Stimulated activated CD8-positive, alpha-beta memory T cell treated with anti-CD3 and anti-CD28 coated beads, Interleukin-4, amount 100 ng/mL, for 4 hours (primary cell): ENCODE measurements around the gene CKM.
"Not testable (repeated sequence)": the region's sequence is repeated elsewhere in the genome, so short reads cannot be mapped to it uniquely, and the experiment has no call there.

Experiments used
- DNase-seq, 2 donors: peaks; one replicate each; pipeline ENCODE4 v3.0.0-alpha.2; 2020; ENCODE audit warnings: low read depth in 2 of 2, low spot score in 1 of 2

Gene CKM

DNA sequence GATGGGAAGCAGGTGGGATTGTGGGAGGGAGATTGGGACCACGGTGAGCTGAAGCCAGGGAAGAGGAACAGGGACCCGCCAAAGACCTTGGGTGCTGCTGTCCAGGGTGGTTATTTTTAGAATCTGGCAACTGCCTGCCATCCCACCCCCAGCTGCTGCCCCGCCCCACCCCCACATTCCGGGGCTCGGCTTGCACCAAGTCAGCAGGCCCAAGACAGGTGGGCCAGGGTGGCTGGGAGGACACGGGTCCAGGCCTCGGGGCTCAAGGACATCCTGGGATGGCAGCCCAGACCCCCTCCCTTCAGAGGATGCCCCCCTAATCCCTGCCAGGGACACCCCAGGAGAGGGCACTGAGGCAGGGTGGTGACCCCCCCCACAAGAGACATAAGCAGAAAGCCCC lies 827 bp downstream of the CKM start:
- DNase-seq, result no peak

DNA sequence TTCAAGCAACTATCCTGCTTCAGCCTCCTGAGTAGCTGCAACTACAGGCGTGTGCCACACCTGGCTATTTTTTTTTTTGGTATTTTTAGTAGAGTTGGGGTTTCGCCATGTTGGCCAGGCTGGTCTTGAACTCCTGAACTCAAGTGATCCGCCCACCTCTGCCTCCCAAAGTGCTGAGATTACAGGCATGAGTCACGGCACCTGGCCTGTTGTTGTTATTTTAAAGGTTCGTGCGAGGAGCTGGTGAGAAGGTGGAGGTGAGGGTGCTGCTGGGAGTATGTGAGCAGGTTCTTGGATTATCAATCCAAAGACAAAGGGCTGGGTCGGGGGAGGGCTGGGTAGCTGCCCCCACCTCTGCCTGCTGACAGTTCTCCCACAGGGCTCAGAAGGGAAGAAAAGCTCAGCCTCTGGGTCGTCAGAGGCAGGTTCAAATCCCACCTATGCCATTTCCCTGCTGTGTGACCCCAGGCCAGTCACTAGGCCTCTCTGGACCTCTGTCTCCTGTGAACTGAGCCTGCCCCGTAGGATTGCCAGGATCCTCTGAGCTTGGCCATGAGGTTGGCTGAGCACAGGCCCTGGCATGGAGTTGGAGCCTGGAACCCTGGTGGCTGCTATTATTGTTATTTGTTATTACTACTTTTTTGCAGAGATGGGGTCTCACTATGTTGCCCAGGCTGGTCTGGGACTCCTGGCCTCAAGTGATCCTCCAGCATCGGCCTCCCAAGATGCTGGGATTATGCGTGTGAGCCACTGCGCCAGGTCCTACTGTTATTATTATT lies 1.5 kb downstream of the CKM start:
- DNase-seq, result no peak

DNA sequence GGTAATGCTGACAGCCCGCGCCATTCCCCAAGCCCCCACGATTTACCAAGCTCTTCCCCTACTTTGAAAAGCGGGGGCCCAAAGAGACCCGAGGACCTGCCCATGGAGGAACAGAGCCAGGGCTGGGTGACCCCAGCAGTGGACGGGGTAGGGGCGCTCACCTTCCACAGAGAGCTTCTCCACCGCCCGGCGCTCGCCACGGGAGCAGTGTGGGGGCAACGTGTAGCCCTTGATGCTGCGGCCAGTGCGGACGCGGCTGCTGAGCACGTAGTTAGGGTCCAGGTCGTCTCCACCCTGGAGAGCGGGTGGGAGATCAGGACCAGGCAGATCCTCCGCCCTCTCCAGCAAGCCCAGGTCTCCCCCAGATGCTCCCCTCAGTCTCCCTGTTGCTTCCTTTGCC lies 7.4 kb downstream of the CKM start:
- DNase-seq, result no peak

DNA sequence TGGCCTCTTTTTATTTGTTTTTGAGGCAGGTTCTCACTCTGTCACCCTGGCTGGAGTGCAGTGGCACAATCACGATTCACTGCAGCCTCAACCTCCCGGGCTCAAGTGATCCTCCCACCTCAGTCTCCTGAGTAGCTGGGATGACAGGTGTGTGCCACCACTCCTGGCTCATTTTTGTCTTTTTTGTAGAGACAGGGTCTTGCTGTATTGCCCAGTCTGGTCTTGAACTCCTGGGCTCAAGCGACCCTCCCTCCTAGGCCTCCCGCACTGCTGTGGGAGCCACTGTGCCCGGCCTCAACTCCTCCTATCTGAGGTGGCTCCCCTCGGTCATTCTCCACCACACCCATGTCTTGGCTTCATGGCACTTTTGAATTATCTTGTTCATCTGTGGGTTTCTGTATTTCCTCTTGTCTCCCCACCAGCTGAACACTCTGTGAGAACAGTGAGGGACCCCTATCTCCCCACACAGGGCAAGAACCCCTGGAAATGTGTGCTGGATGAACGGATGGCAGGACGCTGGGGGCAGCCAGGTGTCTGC lies 7.9 kb downstream of the CKM start:
- no peak for DNase-seq

GRCh38 chr19:45312285-45312684 lies 10.4 kb downstream of the CKM start:
- not testable (repeated sequence) for DNase-seq

DNA sequence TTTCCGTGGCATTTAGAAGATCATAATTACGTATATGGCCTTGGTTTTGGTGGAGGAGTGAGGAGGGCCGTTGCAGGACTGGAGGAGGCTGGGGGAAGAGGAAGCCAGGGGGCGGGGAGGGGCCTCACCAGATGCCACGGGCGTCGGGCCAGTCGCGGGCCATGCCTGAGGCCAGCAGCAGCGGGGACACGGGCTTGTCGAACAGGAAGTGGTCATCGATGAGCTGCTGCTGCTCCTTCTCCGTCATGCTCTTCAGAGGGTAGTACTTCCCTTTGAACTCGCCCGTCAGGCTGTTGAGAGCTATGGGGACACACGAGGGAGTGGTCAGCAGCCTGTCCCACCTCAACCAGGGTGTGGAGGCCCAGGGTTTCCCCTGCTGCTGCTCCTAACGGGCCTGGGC lies 11.1 kb downstream of the CKM start:
- no peak for DNase-seq

DNA sequence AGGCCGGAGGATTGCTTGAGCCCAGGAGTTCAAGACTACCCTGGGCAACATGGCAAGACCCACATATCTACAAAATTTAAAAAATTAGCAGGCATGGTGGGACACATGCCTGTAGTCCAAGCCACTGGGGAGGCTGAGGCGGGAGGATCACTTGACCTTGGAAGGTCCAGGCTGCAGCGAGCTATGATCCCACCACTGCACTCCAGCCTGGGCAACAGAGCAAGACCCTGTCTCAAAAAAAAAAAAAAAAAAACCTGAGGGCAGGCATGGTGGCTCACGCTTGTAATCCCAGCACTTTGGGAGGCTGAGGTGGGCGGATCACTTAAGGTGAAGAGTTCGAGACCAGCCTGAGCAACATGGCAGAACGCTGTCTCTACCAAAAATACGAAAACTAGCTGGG lies 13.4 kb downstream of the CKM start:
- DNase-seq, result not testable (repeated sequence)

DNA sequence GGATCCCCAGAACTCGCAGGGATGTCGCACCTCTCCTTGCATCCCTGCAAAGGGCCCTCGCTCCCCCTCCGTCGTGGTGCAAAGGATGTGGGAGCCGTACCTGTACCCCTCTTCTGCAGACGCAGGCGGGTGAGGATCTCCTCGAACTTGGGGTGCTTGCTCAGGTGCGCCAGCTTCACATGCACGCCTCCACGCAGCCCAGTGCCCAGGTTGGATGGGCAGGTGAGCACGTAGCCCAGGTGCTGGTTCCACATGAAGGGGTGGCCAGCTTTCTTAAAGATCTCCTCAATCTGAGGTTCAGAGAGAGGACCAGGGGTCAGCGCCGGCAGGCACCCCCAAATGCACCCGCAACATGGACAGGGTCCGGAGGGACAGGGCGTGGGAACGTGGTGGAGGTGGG lies 15.3 kb downstream of the CKM start:
- no peak for DNase-seq

DNA sequence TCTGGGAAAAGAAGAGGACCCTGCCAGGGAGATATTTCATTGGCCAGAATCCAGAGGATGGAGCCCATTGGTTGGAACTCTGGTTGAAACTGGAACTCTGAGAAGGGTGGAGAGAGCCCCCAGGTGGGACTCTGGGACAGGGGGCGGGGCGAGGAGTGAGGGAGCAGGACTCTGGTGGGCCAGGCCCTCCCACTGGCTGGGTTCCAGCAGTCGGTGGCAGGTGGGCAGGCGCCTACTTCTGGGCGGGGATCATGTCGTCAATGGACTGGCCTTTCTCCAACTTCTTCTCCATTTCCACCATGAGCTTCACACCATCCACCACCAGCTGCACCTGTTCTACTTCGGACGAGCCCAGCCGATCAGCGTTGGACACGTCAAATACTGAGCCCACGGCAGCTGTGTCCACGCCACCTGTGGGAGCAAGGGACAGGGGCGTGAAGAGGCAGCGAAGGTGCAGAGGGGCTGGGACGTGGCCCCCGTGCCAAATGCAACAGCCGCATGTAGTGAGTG lies 16.1 kb downstream of the CKM start:
- DNase-seq, result no peak

GRCh38 chr19:45306040-45306439 lies 16.6 kb downstream of the CKM start:
- no peak for DNase-seq

DNA sequence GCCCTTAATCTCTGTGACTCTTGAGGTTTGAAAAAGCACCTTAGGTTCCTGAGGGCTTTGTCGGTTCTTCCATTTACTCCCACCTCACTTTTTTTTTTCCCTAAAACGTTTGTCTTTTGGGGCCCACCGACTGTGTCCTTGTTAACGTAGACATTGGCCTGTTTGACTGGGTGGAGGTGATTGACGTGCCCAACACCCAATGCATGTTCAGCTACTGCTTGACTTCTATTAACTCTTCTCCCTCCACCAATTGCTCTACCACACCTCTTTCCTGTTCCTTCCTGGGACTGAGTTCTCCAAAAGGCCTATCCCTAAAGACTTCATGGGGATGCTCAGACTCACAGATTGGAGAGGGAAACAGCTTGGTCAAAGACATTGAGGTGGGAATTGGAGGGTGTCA lies 17.3 kb downstream of the CKM start:
- DNase-seq, result no peak

GRCh38 chr19:45305007-45305406 lies 17.7 kb downstream of the CKM start:
- no peak for DNase-seq

- DNase-seq, result no peak
Observed at GRCh38 chr19:45304141-45304926, 18.3 kb downstream of the CKM start.

DNA sequence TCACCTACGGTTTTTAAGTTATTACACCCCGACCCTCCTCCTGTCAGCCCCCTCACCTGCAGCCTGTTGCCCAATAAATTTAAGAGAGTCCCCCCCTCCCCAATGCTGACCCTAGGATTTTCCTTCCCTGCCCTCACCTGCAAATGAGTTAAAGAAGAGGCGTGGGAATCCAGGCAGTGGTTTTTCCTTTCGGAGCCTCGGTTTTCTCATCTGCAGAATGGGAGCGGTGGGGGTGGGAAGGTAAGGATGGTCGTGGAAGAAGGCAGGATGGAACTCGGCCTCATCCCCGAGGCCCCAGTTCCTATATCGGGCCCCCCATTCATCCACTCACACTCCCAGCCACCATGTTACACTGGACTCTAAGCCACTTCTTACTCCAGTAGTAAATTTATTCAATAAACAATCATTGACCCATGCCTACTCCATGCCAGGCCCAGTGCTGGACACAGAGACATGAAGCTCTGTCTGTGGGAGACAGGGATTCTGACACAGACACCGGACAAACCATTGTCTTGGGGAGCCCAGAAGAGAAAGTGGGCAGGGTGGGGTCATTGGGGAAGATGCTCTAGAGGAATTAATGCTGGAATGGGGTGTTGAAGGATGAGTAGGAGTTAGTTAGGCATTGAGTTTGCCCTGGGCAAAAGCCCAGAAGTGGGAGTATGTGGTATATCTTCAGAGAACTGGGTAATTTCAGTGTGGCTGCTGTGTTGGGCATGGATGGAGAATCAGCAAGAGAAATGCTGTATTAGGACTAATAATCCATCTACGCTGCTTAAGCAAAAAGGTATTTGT lies 19.2 kb downstream of the CKM start:
- no peak for DNase-seq

GRCh38 chr19:45302416-45302815 lies 20.3 kb downstream of the CKM start:
- no peak for DNase-seq

DNA sequence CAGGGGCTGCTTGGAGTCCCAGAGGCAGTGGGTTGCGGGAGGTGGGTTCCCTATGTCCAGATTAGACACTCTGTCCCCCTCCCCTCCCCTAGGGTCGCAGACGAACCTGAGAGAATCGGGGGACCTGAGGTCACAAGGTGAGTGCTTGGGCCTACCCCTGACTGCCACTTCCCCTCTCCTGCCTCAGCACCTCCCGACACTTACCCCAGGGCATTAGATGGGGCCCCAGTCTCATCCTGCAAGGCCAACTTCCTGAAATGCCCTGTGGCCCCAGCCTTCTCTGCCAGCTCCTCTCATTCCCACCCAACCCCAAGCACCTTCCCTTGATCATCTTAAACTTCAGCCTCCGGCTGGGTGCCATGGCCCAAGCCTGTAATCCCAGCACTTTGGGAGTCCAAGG lies 23.0 kb downstream of the CKM start:
- no peak for DNase-seq

GRCh38 chr19:45298264-45298663 lies 24.4 kb downstream of the CKM start:
- no peak for DNase-seq

GRCh38 chr19:45297674-45298073 lies 25.0 kb downstream of the CKM start:
- DNase-seq, result no peak

- DNase-seq, result no peak
Observed at GRCh38 chr19:45296355-45296754, 26.3 kb downstream of the CKM start.

GRCh38 chr19:45295873-45296272 lies 26.8 kb downstream of the CKM start:
- DNase-seq, result no peak

DNA sequence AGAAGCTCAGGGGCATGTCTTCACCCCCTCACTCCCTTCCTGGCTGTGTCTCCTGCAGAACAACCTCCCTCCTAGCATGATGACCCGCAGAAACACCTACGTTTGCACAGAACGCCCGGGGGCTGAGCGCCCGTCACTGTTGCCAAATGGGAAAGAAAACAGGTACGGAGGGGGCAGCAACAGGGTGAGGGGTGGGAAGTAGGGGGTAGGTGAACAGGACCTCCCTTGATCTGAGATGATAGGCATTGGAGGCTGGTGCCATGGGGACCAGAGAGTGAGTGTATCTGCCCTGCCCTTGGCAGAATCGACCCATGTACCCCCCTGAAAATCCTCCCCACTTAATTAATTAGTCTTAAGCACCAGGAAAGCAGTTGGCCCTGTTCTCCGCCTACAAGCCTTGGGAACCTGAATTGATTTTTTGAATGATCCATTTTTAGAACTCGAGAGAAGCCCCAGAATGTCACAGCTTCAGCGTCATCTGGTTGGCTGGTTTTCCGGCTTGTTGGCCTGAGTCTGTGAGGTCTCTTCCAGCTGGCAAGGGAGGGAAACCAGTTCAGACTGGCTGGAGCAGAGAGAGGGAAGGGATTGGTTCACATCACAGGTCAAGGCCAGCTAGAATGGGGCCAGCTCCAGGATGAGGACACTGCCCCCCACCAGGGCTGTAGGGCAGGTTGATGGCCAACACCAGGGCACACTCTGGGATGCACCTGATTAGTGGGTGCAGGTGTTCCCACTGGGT lies 28.2 kb downstream of the CKM start:
- DNase-seq, result no peak
